Stimulated activated CD8-positive, alpha-beta memory T cell treated with anti-CD3 and anti-CD28 coated beads, Interleukin-15, amount 100 ng/mL, for 48 hours (primary cell): ENCODE results near the gene ARSA.

Experiments used
- DNase-seq, 2 donors: peaks; one replicate each; pipeline ENCODE4 v3.0.0-alpha.2; 2020; ENCODE audit warnings: low read depth in 2 of 2

Gene ARSA

GRCh38 chr22:50581031-50581949 lies 46.7 kb downstream of the ARSA start:
- DNase-seq: no peak

DNA sequence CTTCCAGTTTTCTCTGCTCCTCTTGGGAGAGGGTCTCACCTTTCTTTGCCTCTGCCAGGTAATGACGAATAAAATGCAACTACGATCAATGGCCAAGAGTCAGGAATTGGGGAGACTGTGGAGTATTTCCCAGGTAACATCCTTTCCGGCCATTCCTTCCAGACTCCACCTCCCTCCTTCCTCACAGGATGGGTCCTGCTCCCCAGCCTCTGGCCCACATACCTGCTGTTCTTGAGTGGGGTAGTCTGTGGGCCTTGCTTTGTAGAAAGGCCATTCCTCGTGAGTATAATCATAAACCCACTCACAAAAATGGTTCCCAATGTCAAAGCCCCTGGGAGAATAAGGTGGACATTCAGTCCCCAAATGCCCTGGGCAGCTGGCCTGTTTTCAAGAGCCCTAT lies 48.2 kb downstream of the ARSA start:
- DNase-seq: no peak

- no peak for DNase-seq
Observed at GRCh38 chr22:50578776-50579310, 49.1 kb downstream of the ARSA start.

DNA sequence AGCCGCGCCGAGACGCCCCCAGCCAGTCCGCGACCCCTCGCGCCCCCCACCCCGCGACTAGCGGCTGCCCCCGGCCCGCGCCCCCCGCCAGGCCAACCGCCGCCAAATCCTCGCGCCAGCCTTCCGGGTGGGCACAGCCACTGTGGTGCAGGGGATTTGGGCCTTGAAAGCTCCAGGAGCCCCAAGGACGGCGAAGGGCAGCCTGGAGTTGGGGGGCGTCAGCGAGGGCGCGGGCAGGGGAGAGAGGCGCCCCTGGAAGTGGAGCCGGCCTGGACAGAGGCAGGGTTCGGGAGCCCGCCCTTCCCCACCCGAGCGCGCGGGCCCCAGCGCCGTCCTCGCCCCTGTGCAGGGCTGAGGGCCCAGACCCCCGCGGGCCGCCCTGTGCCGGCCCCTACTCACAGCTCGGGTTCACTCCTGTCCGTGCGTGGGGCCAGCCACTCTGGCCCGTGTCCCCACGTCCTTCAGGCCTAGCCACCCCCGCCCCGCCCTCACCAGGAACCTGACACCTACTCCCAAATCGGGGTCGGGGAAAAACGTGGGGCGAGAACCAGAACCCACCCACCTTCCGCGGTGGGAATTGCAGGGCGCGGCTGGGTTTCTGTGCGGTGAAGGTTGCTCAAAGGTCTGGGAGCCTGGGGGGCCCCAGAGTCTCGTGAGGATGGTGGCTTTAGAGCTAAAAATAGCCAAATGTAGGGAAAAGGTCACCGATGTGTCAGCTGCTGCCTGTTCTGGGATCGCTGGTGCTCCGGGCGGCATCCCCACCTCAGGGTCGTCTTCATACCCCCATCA lies 49.8 kb downstream of the ARSA start, which contains the start of gene CPT1B:
CPT1B (minus strand) TSS at position 441 of the 789 bp plus-strand sequence. CDS start 512 bp downstream, outside the sequence.
- DNase-seq: no peak

GRCh38 chr22:50577697-50577986 lies 50.3 kb downstream of the ARSA start:
- DNase-seq: no peak

GRCh38 chr22:50576806-50577696 lies 50.9 kb downstream of the ARSA start:
- no peak for DNase-seq

DNA sequence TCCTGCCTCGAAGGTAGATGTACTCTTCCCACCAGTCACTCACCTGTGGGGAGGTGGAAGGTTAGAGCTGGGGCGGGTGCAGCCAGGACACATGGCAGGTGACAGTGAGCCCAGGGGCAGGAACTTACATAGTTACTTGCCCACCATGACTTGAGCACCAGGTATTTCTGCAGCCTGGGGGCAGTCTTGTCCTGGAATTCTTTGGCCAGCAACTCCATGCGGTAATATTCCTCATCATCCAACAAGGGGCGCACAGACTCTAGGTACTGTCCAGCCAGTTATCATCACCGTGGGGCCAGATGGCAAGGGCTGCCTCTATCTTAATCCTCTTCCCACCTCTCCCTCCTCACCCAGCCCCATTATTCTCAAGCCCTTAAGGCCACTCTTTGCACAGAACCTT lies 51.9 kb downstream of the ARSA start:
- no peak for DNase-seq

- DNase-seq: no peak
Observed at GRCh38 chr22:50575426-50575941, 52.5 kb downstream of the ARSA start.
